OCI-LY1 (cell line): ENCODE results near the gene MRPL23.

Experiments
- H2AFZ ChIP-seq: fragments of 200-600 bp; sonication (generic), shearing (Covaris generic); 2 replicates; pipeline ENCODE4 v1.6.0; 2014; ENCODE audit warnings: antibody characterized with exemption, mild to moderate bottlenecking, low read length
- H3F3A ChIP-seq: fragments of 200-600 bp; sonication (generic), shearing (Covaris generic); 2 replicates; pipeline ENCODE4 v1.6.0; 2014; ENCODE audit warnings: mild to moderate bottlenecking, antibody characterized with exemption, low read length, moderate library complexity; ENCODE audit not compliant: insufficient read depth
- H3K27ac ChIP-seq: fragments of 200-600 bp; sonication (generic); 2 replicates; pipeline ENCODE4 v1.5.1; 2014; ENCODE audit warnings: low read length, mixed run types, mild to moderate bottlenecking, low read depth; ENCODE audit not compliant: poor library complexity, severe bottlenecking
- H3K27me3 ChIP-seq: fragments of 200-600 bp; sonication (generic); 2 replicates; pipeline ENCODE4 v1.6.0; 2014; ENCODE audit warnings: antibody characterized with exemption, mild to moderate bottlenecking, low read length, moderate library complexity; ENCODE audit not compliant: insufficient read depth
- H3K36me3 ChIP-seq: fragments of 200-600 bp; sonication (generic); 2 replicates; pipeline ENCODE4 v1.6.1; 2014; ENCODE audit warnings: mild to moderate bottlenecking, antibody characterized with exemption, low read length, moderate library complexity, mixed read lengths; ENCODE audit not compliant: insufficient read depth
- H3K4me1 ChIP-seq: fragments of 200-600 bp; sonication (generic); 2 replicates; pipeline ENCODE4 v1.5.1; 2014; ENCODE audit warnings: mild to moderate bottlenecking, low read length, moderate library complexity; ENCODE audit not compliant: insufficient read depth, severe bottlenecking
- H3K4me2 ChIP-seq: fragments of 200-600 bp; sonication (generic), shearing (Covaris generic); 2 replicates; pipeline ENCODE4 v1.6.1; 2014; ENCODE audit warnings: low read length
- H3K4me3 ChIP-seq: fragments of 200-600 bp; sonication (generic); 2 replicates; pipeline ENCODE4 v1.5.1; 2014; ENCODE audit warnings: low read length, low read depth, mild to moderate bottlenecking, mixed read lengths; ENCODE audit not compliant: poor library complexity, severe bottlenecking
- H3K79me2 ChIP-seq: fragments of 200-600 bp; shearing (Covaris generic); 2 replicates; pipeline ENCODE4 v1.6.1; 2016; ENCODE audit warnings: mixed run types, low read length, mixed read lengths; ENCODE audit not compliant: insufficient read depth
- H3K9ac ChIP-seq: fragments of 200-600 bp; sonication (generic), shearing (Covaris generic); 2 replicates; pipeline ENCODE4 v1.6.1; 2014; ENCODE audit warnings: mild to moderate bottlenecking, low read length, mixed read lengths
- H3K9me2 ChIP-seq: fragments of 200-600 bp; sonication (generic), shearing (Covaris generic); 2 replicates; pipeline ENCODE4 v1.6.1; 2014; ENCODE audit warnings: low read depth, mild to moderate bottlenecking, low read length, mixed read lengths
- H3K9me3 ChIP-seq: fragments of 200-600 bp; shearing (Covaris generic); 2 replicates; pipeline ENCODE4 v1.6.1; 2014; ENCODE audit warnings: low read length, mixed read lengths
- H4K20me1 ChIP-seq: fragments of 200-600 bp; sonication (generic), shearing (Covaris generic); 2 replicates; pipeline ENCODE4 v1.6.0; 2016; ENCODE audit warnings: mild to moderate bottlenecking, low read length; ENCODE audit not compliant: insufficient read depth
- CTCF ChIP-seq: fragments of 200-600 bp; sonication (generic), shearing (Covaris generic); IDR thresholded peaks from 2 replicates; pipeline ENCODE4 v1.5.1; 2017; ENCODE audit warnings: mild to moderate bottlenecking, antibody characterized with exemption, low read length, moderate library complexity, mixed read lengths
- EZH2 ChIP-seq: fragments of 200-600 bp; sonication (generic), shearing (Covaris generic); IDR thresholded peaks from 2 replicates; pipeline ENCODE4 v1.8.0; 2017; ENCODE audit warnings: borderline replicate concordance, mixed run types, mild to moderate bottlenecking, antibody characterized with exemption, low read length, moderate library complexity, mixed read lengths

MRPL23 gene

GRCh38 chr11:1949922-1950321 lies 2.8 kb downstream of the MRPL23 start:
- no peak overlapping the region for H3K4me2 ChIP-seq
- H2AFZ ChIP-seq, result no peak overlapping the region
- H3K4me3 ChIP-seq, result no peak overlapping the region
- TF ChIP-seq EZH2 (no peak), CTCF (no peak)
- no peak overlapping the region for H3K9ac ChIP-seq
- no peaks in the 10 kb centered on the region for H3K9me2 ChIP-seq
- no peaks in the 10 kb centered on the region for H3K79me2 ChIP-seq
- H3K4me1 ChIP-seq, result no peaks in the 10 kb centered on the region
- no peaks in the 10 kb centered on the region for H3F3A ChIP-seq
- H3K27me3 ChIP-seq, result no peaks in the 10 kb centered on the region
- no peaks in the 10 kb centered on the region for H3K36me3 ChIP-seq
- no peaks in the 10 kb centered on the region for H3K9me3 ChIP-seq
- no peaks in the 10 kb centered on the region for H4K20me1 ChIP-seq
- no peak overlapping the region for H3K27ac ChIP-seq

GRCh38 chr11:1952806-1953482 lies 5.8 kb downstream of the MRPL23 start:
- H3K9me2 ChIP-seq, result no peaks in the 10 kb centered on the region
- no peaks in the 10 kb centered on the region for H3F3A ChIP-seq
- H3K27me3 ChIP-seq, result no peaks in the 10 kb centered on the region
- H3K4me3 ChIP-seq, result no peak overlapping the region
- no peak overlapping the region for H3K4me2 ChIP-seq
- no peaks in the 10 kb centered on the region for H3K79me2 ChIP-seq
- no peak overlapping the region for H2AFZ ChIP-seq
- no peak for TF ChIP-seq CTCF
- H3K27ac ChIP-seq, result no peak overlapping the region
- H4K20me1 ChIP-seq, result no peaks in the 10 kb centered on the region
- no peaks in the 10 kb centered on the region for H3K4me1 ChIP-seq
- H3K36me3 ChIP-seq, result no peaks in the 10 kb centered on the region
- H3K9me3 ChIP-seq, result no peaks in the 10 kb centered on the region
- no peak overlapping the region for H3K9ac ChIP-seq

- Histone ChIP-seq H3K9me2 (no peaks in the 10 kb centered on the region), H3K4me3 (no peak overlapping the region), H3K27me3 (no peaks in the 10 kb centered on the region), H3K36me3 (no peaks in the 10 kb centered on the region), H3K9me3 (no peaks in the 10 kb centered on the region), H3F3A (no peaks in the 10 kb centered on the region), H3K4me2 (no peak overlapping the region), H3K79me2 (no peaks in the 10 kb centered on the region), H2AFZ (no peak overlapping the region), H3K9ac (no peak overlapping the region), H3K27ac (no peak overlapping the region), H4K20me1 (no peaks in the 10 kb centered on the region), H3K4me1 (no peaks in the 10 kb centered on the region)
- TF ChIP-seq CTCF (no peak), EZH2 (no peak)
Measured at GRCh38 chr11:1953489-1954266, 6.5 kb downstream of the MRPL23 start.
